Adrenal gland (tissue), 5 donors: ENCODE data around the gene TAS2R20.

Experiments used
- CTCF ChIP-seq, 6 experiments: fragments of 450-650 bp in 4 of 6; fragments of 200-600 bp in 2 of 6; sonication (generic) in 1 of 6; IDR thresholded peaks; 1 replicate in 5 of 6; 2 replicates in 1 of 6; pipeline versions ENCODE4 v1.5.1 to v1.8.0; 2016 to 2021; ENCODE audit warnings: antibody characterized with exemption in 6 of 6, mild to moderate bottlenecking in 2 of 6, moderate library complexity in 1 of 6
- POLR2A ChIP-seq, 2 donors: fragments of 450-650 bp; IDR thresholded peaks; one replicate each; pipeline ENCODE4 v1.6.1; 2017; ENCODE audit warnings: antibody characterized with exemption in 2 of 2, mild to moderate bottlenecking in 2 of 2, moderate library complexity in 1 of 2
- donor health status: DM: no; HTN: no; CAD: no.

DNA sequence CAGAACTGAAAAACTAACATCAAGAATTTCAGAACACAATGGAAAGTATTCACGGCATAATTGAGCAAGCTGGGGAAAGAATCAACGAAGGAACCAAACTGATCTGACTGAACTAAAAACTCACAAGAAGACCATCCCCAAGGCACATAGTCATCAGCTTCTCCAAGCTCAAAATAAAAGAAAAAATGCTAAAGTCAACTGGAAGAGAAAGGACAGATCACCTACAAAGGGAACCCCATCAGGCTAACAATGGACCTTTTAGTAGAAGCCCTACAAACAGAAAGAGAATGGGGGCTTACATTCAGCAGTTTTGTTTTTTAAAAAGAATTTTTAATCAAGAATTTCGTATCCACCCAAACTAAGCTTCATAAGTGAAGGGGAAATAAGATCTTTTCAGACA lies 23.1 kb downstream of the TAS2R20 start:
- no peak for TF ChIP-seq CTCF (IDR thresholded peaks at IDR 0.05)
- no peak for TF ChIP-seq POLR2A (IDR thresholded peaks at IDR 0.05)
